K562 (cell line): ENCODE data around the gene DUSP28. TPM values are rescaled to one million over a fixed set of nuclear protein-coding genes. Genes with fewer than 3 reads are reported as not detected.
A peak's percentile ranks its signal among the peaks of the same experiment; 100 is the strongest.

Experiments used
- C11orf30 ChIP-seq: fragments of 450-650 bp; IDR thresholded peaks from 2 replicates; pipeline ENCODE4 v1.6.1; 2016; ENCODE audit warnings: low read depth, mild to moderate bottlenecking
- CCNT2 ChIP-seq: IDR thresholded peaks from 2 replicates; pipeline ENCODE4 v1.6.1; 2011; ENCODE audit warnings: borderline replicate concordance, low read depth, mild to moderate bottlenecking, moderate library complexity, mixed read lengths, low read length; ENCODE audit not compliant: insufficient read length; ENCODE audit errors: extremely low read depth
- CREM ChIP-seq: IDR thresholded peaks from 2 replicates; pipeline ENCODE4 v1.6.1; 2014; ENCODE audit warnings: antibody characterized with exemption, low read depth
- FOXA3 ChIP-seq, 2 experiments: fragments of 450-650 bp in 1 of 2; sonication (generic) in 1 of 2; formaldehyde crosslinking; IDR thresholded peaks in 1 of 2; conservative IDR thresholded peaks in 1 of 2; 2 replicates each; pipeline versions ENCODE4 v1.4.0 to v1.8.0; 2020 to 2022; ENCODE audit warnings: mild to moderate bottlenecking in 2 of 2, missing genetic modification reagents in 1 of 2
- JUND ChIP-seq, 2 experiments: IDR thresholded peaks; 2 replicates in 1 of 2; 3 replicates in 1 of 2; pipeline ENCODE4 v1.6.1; 2011; ENCODE audit warnings: borderline replicate concordance in 2 of 2, low read depth in 2 of 2, low read length in 2 of 2, improper control_type of control experiment in 1 of 2, missing biosample characterization in 1 of 2, missing genetic modification characterization in 1 of 2, missing genetic modification reagents in 1 of 2
- MEIS2 ChIP-seq: fragments of 450-650 bp; IDR thresholded peaks from 2 replicates; pipeline ENCODE4 v1.6.1; 2014; ENCODE audit warnings: mild to moderate bottlenecking; ENCODE audit not compliant: partially characterized antibody
- PHF21A ChIP-seq: fragments of 450-650 bp; IDR thresholded peaks from 2 replicates; pipeline ENCODE4 v1.6.1; 2017; ENCODE audit warnings: low read depth, borderline replicate concordance
- POLR2G ChIP-seq: fragments of 200-400 bp; formaldehyde crosslinking; IDR thresholded peaks from 2 replicates; pipeline ENCODE4 v1.6.1; 2017; ENCODE audit warnings: low read depth, mild to moderate bottlenecking, antibody characterized with exemption, low read length, moderate library complexity
- ZBTB17 ChIP-seq: fragments of 450-650 bp; formaldehyde crosslinking; IDR thresholded peaks from 2 replicates; pipeline ENCODE4 v1.4.0; 2020; ENCODE audit warnings: mild to moderate bottlenecking
- ZC3H4 ChIP-seq: sonication (generic); formaldehyde crosslinking; IDR thresholded peaks from 2 replicates; pipeline ENCODE4 v1.9.0; 2021; ENCODE audit warnings: missing genetic modification reagents, borderline replicate concordance
- ZFP1 ChIP-seq: fragments of 450-650 bp; formaldehyde crosslinking; IDR thresholded peaks from 2 replicates; pipeline ENCODE4 v1.4.0; 2020; ENCODE audit warnings: mild to moderate bottlenecking, mixed read lengths
- ZNF124 ChIP-seq: sonication (generic); formaldehyde crosslinking; IDR thresholded peaks from 2 replicates; pipeline ENCODE4 v1.8.1; 2022; ENCODE audit warnings: missing genetic modification reagents
- ZNF175 ChIP-seq: fragments of 200-800 bp; sonication (Bioruptor generic); IDR thresholded peaks from 2 replicates; pipeline ENCODE4 v1.6.1; 2016; ENCODE audit warnings: low read depth, mild to moderate bottlenecking, missing genetic modification characterization, missing compliant biosample characterization
- ZNF668 ChIP-seq: fragments of 250-450 bp; sonication (Bioruptor Pico); IDR thresholded peaks from 2 replicates; pipeline ENCODE4 v1.8.0; 2022; ENCODE audit warnings: mild to moderate bottlenecking, inconsistent platforms
- ZNF766 ChIP-seq: fragments of 200-800 bp; sonication (Bioruptor generic); conservative IDR thresholded peaks from 2 replicates; pipeline ENCODE4 v1.6.1; 2016; ENCODE audit warnings: missing genetic modification characterization, missing compliant biosample characterization
- polyA plus RNA-seq, 8 experiments: library from polyadenylated mRNA; depleted of rRNA in 4 of 8; stranded (reverse) in 5 of 8; unstranded in 3 of 8; fragments of >200 nt; fragmentation: Nextera tagmentation in 2 of 8; fragmentation: Illumina TruSeq in 1 of 8; extraction: Ambion mirVana in 2 of 8; extraction: Trizol in 1 of 8; gene quantifications; 2 replicates each; pipeline versions ENCODE4 v1.2.1 to v1.2.3, GENCODE V29; 2011 to 2014; ENCODE audit warnings: inconsistent platforms in 1 of 8, missing spikeins in 1 of 8
- total RNA-seq, 7 experiments: library from RNA; depleted of rRNA in 6 of 7; stranded (reverse); fragments of >200 nt in 6 of 7; fragmentation: Illumina TruSeq in 2 of 7; extraction: Trizol in 2 of 7; gene quantifications; 2 replicates each; pipeline versions ENCODE4 v1.2.1 to v1.2.3, GENCODE V29; 2011 to 2021; ENCODE audit warnings: low replicate concordance in 1 of 7
- TF ChIP-seq, protein P1 (sequence below): fragments of 200-800 bp; sonication (Bioruptor generic); IDR thresholded peaks from 2 replicates; pipeline ENCODE4 v1.6.1; 2017; ENCODE audit warnings: missing genetic modification characterization, missing compliant biosample characterization
- TF ChIP-seq, protein P2 (sequence below): fragments of 450-650 bp; IDR thresholded peaks from 2 replicates; pipeline ENCODE4 v1.6.1; 2014; ENCODE audit warnings: low read depth, mild to moderate bottlenecking, moderate library complexity, borderline replicate concordance
- TF ChIP-seq, protein P3 (sequence below): sonication (generic); formaldehyde crosslinking; IDR thresholded peaks from 2 replicates; pipeline ENCODE4 v1.8.0; 2023; ENCODE audit warnings: mild to moderate bottlenecking, missing genetic modification reagents

The DUSP28 gene
- total and polyA plus RNA-seq, 9 of the 15 experiments (the other 6 are each of a cell fraction or from before 2014, with no cell fraction given) = 2.8 to 8.1 (median 4.2) TPM

DNA sequence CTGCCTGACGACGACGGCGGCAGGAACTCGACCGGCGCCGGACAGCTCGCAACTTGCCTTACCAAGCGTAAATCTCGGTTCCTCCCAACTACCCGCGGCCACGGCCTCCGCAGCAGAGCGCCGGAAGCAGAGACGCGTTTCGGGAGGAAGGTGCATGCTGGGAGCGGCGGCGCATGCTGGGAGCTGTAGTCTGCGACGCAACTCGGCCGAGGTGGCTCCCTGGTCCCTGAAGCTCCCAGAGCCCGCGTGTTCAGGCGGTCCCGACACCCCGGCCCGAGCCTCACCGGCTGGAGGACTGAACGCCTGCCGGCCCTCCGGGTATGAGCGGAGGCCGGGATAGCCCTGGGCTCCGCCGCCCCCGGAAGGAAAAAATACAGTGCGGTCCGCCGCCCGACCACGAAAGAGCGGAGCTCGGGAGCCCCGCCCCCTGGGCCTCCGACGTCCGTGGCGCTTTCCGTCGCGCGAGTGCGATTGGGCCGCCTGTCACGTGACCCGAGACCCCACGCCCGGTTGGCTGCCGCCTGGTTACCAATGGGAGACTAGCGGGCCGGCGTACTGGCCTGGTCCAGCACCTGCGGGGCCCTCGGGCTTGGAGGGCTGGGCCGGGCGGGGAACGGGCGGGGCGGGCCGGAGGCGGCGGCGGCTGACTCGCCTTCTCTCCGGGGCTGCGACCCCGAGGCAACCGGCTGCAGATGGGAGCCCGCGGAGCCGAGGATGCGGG is 26.2 kb downstream of the DUSP28 start, which contains the start of gene CAPN10 (continued):
- TF ChIP-seq ZNF124 (CRISPR knock-in tag) (no peak), ZC3H4 (CRISPR knock-in tag) (no peak), ZNF766 (CRISPR knock-in tag) (peak; percentile 81), ZNF175 (CRISPR knock-in tag) (no peak), ZNF668 (CRISPR knock-in tag) (no peak), ZBTB17 (CRISPR knock-in tag) (peak; percentile 72; the same call in 1 of the 2 replicates), C11orf30 (peak; percentile 92), ZFP1 (CRISPR knock-in tag) (no peak), MEIS2 (no peak), JUND (IDR thresholded peaks at IDR 0.05; ENCODE audit: borderline replicate concordance, low read depth, low read length) (peak; percentile 4; the same call in 1 of the 2 replicates), JUND (tag; IDR thresholded peaks at IDR 0.05; ENCODE audit: borderline replicate concordance, low read depth, low read length) (no peak), POLR2G (peak; percentile 88), FOXA3 (CRISPR knock-in tag; conservative IDR thresholded peaks at IDR 0.05 in 1 of 2, IDR thresholded peaks at IDR 0.05 in 1 of 2) (no peak), CCNT2 (peak; percentile 14), PHF21A (peak; percentile 83; the same call in 1 of the 2 replicates), CREM (peak; percentile 92)
- TF ChIP-seq, protein P1, sequence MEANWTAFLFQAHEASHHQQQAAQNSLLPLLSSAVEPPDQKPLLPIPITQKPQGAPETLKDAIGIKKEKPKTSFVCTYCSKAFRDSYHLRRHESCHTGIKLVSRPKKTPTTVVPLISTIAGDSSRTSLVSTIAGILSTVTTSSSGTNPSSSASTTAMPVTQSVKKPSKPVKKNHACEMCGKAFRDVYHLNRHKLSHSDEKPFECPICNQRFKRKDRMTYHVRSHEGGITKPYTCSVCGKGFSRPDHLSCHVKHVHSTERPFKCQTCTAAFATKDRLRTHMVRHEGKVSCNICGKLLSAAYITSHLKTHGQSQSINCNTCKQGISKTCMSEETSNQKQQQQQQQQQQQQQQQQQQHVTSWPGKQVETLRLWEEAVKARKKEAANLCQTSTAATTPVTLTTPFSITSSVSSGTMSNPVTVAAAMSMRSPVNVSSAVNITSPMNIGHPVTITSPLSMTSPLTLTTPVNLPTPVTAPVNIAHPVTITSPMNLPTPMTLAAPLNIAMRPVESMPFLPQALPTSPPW = peak; percentile 55
- TF ChIP-seq, protein P2, sequence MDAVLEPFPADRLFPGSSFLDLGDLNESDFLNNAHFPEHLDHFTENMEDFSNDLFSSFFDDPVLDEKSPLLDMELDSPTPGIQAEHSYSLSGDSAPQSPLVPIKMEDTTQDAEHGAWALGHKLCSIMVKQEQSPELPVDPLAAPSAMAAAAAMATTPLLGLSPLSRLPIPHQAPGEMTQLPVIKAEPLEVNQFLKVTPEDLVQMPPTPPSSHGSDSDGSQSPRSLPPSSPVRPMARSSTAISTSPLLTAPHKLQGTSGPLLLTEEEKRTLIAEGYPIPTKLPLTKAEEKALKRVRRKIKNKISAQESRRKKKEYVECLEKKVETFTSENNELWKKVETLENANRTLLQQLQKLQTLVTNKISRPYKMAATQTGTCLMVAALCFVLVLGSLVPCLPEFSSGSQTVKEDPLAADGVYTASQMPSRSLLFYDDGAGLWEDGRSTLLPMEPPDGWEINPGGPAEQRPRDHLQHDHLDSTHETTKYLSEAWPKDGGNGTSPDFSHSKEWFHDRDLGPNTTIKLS = peak; percentile 86
- TF ChIP-seq, protein P3, sequence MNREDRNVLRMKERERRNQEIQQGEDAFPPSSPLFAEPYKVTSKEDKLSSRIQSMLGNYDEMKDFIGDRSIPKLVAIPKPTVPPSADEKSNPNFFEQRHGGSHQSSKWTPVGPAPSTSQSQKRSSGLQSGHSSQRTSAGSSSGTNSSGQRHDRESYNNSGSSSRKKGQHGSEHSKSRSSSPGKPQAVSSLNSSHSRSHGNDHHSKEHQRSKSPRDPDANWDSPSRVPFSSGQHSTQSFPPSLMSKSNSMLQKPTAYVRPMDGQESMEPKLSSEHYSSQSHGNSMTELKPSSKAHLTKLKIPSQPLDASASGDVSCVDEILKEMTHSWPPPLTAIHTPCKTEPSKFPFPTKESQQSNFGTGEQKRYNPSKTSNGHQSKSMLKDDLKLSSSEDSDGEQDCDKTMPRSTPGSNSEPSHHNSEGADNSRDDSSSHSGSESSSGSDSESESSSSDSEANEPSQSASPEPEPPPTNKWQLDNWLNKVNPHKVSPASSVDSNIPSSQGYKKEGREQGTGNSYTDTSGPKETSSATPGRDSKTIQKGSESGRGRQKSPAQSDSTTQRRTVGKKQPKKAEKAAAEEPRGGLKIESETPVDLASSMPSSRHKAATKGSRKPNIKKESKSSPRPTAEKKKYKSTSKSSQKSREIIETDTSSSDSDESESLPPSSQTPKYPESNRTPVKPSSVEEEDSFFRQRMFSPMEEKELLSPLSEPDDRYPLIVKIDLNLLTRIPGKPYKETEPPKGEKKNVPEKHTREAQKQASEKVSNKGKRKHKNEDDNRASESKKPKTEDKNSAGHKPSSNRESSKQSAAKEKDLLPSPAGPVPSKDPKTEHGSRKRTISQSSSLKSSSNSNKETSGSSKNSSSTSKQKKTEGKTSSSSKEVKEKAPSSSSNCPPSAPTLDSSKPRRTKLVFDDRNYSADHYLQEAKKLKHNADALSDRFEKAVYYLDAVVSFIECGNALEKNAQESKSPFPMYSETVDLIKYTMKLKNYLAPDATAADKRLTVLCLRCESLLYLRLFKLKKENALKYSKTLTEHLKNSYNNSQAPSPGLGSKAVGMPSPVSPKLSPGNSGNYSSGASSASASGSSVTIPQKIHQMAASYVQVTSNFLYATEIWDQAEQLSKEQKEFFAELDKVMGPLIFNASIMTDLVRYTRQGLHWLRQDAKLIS (CRISPR knock-in tag) = no peak
